ENCODE data around the gene ANGPTL3. TPM values are rescaled to one million over a fixed set of nuclear protein-coding genes. Genes with fewer than 3 reads are reported as not detected.

ANGPTL3 gene
- total RNA-seq, 1 experiment from 2014 or later = not detected

- ChIA-PET CTCF (no interaction called here), POLR2A (no interaction called here)
- DNase-seq (ENCODE audit: unreplicated experiment) = no peak
- no peaks in the 10 kb centered on the region for H3K27me3 Mint-ChIP-seq (ENCODE audit: insufficient read depth, unreplicated experiment)
- no peak for TF ChIP-seq CTCF (IDR thresholded peaks at IDR 0.05; ENCODE audit: unreplicated experiment)
- peaks cover 10% of the 10 kb centered on the region for H3K4me1 Mint-ChIP-seq (ENCODE audit: insufficient read depth, unreplicated experiment)
- intact Hi-C loops (cut with micrococcal nuclease) = loop anchor here (10.0 kb wide), 1 partner anchor 59 kb away; the partner anchor contains the start of gene DOCK7
- H3K4me3 Mint-ChIP-seq (ENCODE audit: unreplicated experiment) = no peak overlapping the region
- H3K36me3 Mint-ChIP-seq (ENCODE audit: insufficient read depth, unreplicated experiment) = peaks cover 5% of the 10 kb centered on the region
- H3K9me3 Mint-ChIP-seq (ENCODE audit: unreplicated experiment) = no peaks in the 10 kb centered on the region
- no peak overlapping the region for H3K27ac Mint-ChIP-seq (ENCODE audit: low read depth, unreplicated experiment)
- BruUV-seq (replicated peaks) = no TSS peak
These were observed 28.1 kb downstream of the ANGPTL3 start for GRCh38 chr1:62625415-62625814.

GRCh38 chr1:62628506-62628905 is 31.2 kb downstream of the ANGPTL3 start:
- no peak overlapping the region for H3K4me3 Mint-ChIP-seq (ENCODE audit: unreplicated experiment)
- ChIA-PET POLR2A (no interaction called here), CTCF (no interaction called here)
- intact Hi-C loops (cut with micrococcal nuclease) = loop anchor here (10.0 kb wide), 1 partner anchor 56 kb away; the partner anchor contains the start of gene DOCK7
- TF ChIP-seq CTCF (IDR thresholded peaks at IDR 0.05; ENCODE audit: unreplicated experiment) = no peak
- no peaks in the 10 kb centered on the region for H3K27me3 Mint-ChIP-seq (ENCODE audit: insufficient read depth, unreplicated experiment)
- no peak for DNase-seq (ENCODE audit: unreplicated experiment)
- no TSS peak for BruUV-seq (replicated peaks)
- peaks cover 29% of the 10 kb centered on the region for H3K36me3 Mint-ChIP-seq (ENCODE audit: insufficient read depth, unreplicated experiment)
- no peak overlapping the region for H3K27ac Mint-ChIP-seq (ENCODE audit: low read depth, unreplicated experiment)
- H3K9me3 Mint-ChIP-seq (ENCODE audit: unreplicated experiment) = no peaks in the 10 kb centered on the region
- H3K4me1 Mint-ChIP-seq (ENCODE audit: insufficient read depth, unreplicated experiment) = peaks cover under 1% of the 10 kb centered on the region

GRCh38 chr1:62637392-62638105 is 40.2 kb downstream of the ANGPTL3 start:
- no peak for DNase-seq (ENCODE audit: unreplicated experiment)
- no peaks in the 10 kb centered on the region for H3K9me3 Mint-ChIP-seq (ENCODE audit: unreplicated experiment)
- no peak overlapping the region for H3K27ac Mint-ChIP-seq (ENCODE audit: low read depth, unreplicated experiment)

GRCh38 chr1:62643283-62643682 is 46.0 kb downstream of the ANGPTL3 start:
- ChIA-PET POLR2A (interaction anchor here (0.7 kb wide), 1 partner anchor 29 kb away, joined by 3 read pairs; no protein-coding TSS in a partner anchor), CTCF (no interaction called here)
- no peak for DNase-seq (ENCODE audit: unreplicated experiment)
- BruUV-seq (replicated peaks) = no TSS peak
- Mint-ChIP-seq H3K27me3 (ENCODE audit: insufficient read depth, unreplicated experiment) (no peaks in the 10 kb centered on the region), H3K36me3 (ENCODE audit: insufficient read depth, unreplicated experiment) (peaks cover 47% of the 10 kb centered on the region), H3K4me1 (ENCODE audit: insufficient read depth, unreplicated experiment) (no peaks in the 10 kb centered on the region), H3K4me3 (ENCODE audit: unreplicated experiment) (no peak overlapping the region), H3K27ac (ENCODE audit: low read depth, unreplicated experiment) (no peak overlapping the region), H3K9me3 (ENCODE audit: unreplicated experiment) (no peaks in the 10 kb centered on the region)
- intact Hi-C loops (cut with micrococcal nuclease) = no loop called here
- no peak for TF ChIP-seq CTCF (IDR thresholded peaks at IDR 0.05; ENCODE audit: unreplicated experiment)

More at GRCh38 chr1:62637392-62638105, 40.2 kb downstream of the ANGPTL3 start:
- no peak overlapping the region for H3K4me3 Mint-ChIP-seq (ENCODE audit: unreplicated experiment)
- peaks cover 40% of the 10 kb centered on the region for H3K36me3 Mint-ChIP-seq (ENCODE audit: insufficient read depth, unreplicated experiment)
- no peaks in the 10 kb centered on the region for H3K4me1 Mint-ChIP-seq (ENCODE audit: insufficient read depth, unreplicated experiment)
- no TSS peak for BruUV-seq (replicated peaks)
- intact Hi-C loops (cut with micrococcal nuclease) = no loop called here
- H3K27me3 Mint-ChIP-seq (ENCODE audit: insufficient read depth, unreplicated experiment) = no peaks in the 10 kb centered on the region
- no peak for TF ChIP-seq CTCF (IDR thresholded peaks at IDR 0.05; ENCODE audit: unreplicated experiment)
- ChIA-PET POLR2A (no interaction called here), CTCF (interaction anchor here (0.6 kb wide), 1 partner anchor 279 kb away, joined by 3 read pairs; no protein-coding TSS in a partner anchor)

All from MCF 10A (cell line).